ENCODE results near the gene WNT4. TPM values are rescaled to one million over a fixed set of nuclear protein-coding genes. Genes with fewer than 3 reads are reported as not detected.

Gene WNT4
- total RNA-seq, 1 experiment from 2014 or later, result 0.70 TPM

DNA sequence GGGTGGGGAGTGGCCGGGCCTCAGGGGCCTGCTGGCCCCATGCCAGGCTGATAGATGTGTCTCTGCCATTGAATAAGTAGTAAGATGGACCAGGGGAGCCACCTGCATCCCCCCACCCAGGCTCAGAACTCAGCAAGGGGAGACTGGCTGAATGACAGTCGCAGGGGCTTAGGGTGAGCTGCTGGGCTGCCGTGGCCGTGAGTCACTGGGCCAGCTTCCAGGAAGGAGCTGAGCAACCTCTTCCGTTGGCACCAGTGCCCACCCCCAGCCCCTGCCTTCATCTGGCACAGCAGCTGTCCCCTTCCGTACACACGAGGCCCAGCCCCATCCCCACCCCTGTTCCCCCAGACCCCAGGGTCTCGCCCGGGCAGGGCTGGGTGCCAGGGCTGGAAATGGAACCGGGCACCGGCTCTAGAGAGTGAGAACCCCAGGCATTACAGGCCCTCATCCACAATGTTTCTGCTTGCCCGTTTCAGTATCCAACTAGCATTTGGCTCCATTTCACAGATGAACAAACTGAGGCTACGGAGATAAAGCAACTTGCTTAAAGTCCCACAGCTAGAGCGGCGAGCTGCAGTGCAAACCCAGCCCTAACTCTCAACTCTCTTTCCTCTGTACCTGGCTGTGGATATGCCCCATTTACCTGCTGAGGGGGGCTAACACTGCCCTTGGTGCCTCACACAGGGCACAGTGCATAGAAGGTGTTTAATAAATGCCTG lies 10.2 kb downstream of the WNT4 start (continued):
- TF ChIP-seq, protein P1, sequence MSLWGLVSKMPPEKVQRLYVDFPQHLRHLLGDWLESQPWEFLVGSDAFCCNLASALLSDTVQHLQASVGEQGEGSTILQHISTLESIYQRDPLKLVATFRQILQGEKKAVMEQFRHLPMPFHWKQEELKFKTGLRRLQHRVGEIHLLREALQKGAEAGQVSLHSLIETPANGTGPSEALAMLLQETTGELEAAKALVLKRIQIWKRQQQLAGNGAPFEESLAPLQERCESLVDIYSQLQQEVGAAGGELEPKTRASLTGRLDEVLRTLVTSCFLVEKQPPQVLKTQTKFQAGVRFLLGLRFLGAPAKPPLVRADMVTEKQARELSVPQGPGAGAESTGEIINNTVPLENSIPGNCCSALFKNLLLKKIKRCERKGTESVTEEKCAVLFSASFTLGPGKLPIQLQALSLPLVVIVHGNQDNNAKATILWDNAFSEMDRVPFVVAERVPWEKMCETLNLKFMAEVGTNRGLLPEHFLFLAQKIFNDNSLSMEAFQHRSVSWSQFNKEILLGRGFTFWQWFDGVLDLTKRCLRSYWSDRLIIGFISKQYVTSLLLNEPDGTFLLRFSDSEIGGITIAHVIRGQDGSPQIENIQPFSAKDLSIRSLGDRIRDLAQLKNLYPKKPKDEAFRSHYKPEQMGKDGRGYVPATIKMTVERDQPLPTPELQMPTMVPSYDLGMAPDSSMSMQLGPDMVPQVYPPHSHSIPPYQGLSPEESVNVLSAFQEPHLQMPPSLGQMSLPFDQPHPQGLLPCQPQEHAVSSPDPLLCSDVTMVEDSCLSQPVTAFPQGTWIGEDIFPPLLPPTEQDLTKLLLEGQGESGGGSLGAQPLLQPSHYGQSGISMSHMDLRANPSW (CRISPR knock-in tag; conservative IDR thresholded peaks at IDR 0.05; ENCODE audit: low read depth), result no peak
- no peak for TF ChIP-seq ZNF121 (CRISPR knock-in tag; IDR thresholded peaks at IDR 0.05)
- TF ChIP-seq, protein P2, sequence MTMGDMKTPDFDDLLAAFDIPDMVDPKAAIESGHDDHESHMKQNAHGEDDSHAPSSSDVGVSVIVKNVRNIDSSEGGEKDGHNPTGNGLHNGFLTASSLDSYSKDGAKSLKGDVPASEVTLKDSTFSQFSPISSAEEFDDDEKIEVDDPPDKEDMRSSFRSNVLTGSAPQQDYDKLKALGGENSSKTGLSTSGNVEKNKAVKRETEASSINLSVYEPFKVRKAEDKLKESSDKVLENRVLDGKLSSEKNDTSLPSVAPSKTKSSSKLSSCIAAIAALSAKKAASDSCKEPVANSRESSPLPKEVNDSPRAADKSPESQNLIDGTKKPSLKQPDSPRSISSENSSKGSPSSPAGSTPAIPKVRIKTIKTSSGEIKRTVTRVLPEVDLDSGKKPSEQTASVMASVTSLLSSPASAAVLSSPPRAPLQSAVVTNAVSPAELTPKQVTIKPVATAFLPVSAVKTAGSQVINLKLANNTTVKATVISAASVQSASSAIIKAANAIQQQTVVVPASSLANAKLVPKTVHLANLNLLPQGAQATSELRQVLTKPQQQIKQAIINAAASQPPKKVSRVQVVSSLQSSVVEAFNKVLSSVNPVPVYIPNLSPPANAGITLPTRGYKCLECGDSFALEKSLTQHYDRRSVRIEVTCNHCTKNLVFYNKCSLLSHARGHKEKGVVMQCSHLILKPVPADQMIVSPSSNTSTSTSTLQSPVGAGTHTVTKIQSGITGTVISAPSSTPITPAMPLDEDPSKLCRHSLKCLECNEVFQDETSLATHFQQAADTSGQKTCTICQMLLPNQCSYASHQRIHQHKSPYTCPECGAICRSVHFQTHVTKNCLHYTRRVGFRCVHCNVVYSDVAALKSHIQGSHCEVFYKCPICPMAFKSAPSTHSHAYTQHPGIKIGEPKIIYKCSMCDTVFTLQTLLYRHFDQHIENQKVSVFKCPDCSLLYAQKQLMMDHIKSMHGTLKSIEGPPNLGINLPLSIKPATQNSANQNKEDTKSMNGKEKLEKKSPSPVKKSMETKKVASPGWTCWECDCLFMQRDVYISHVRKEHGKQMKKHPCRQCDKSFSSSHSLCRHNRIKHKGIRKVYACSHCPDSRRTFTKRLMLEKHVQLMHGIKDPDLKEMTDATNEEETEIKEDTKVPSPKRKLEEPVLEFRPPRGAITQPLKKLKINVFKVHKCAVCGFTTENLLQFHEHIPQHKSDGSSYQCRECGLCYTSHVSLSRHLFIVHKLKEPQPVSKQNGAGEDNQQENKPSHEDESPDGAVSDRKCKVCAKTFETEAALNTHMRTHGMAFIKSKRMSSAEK (CRISPR knock-in tag; IDR thresholded peaks at IDR 0.05; ENCODE audit: borderline replicate concordance), result no peak
- TF ChIP-seq, protein P3, sequence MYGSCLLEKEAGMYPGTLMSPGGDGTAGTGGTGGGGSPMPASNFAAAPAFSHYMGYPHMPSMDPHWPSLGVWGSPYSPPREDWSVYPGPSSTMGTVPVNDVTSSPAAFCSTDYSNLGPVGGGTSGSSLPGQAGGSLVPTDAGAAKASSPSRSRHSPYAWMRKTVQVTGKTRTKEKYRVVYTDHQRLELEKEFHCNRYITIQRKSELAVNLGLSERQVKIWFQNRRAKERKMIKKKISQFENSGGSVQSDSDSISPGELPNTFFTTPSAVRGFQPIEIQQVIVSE (CRISPR knock-in tag; IDR thresholded peaks at IDR 0.05; ENCODE audit: borderline replicate concordance), result no peak

DNA sequence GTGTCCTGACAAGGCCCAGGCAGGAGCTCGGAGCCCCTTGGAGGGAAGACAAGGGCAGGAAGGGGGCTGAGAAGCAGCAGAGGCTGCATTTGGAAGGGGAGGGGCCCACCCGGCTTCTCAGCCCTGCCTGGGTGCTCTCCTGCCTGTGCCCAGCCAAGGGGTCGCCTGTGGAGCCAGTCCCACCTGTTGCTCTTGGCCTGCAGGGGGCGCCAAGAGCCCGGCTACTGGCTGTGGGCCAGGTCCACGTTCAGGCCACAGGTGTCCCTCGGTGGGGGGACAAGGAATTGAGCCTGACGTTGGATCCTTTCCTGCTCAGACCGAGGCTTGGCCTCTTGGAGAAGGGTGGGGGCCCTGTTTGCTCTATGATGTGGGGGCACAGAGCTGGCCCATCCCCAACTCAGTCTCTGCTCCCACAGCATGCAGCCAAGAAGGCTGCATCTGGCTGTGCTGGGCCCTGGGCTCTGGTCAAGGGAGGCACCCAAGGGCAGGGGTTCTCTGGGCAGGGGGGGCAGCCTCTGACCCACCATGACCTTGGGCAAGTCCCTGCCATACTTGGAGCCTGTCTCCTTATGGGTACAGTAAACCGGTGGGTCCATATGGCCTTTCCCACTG lies 10.9 kb downstream of the WNT4 start:
- POLR2A ChIA-PET, result interaction anchor here (0.8 kb wide), 1 partner anchor 17 kb away, joined by 3 read pairs; no protein-coding TSS in a partner anchor
- Mint-ChIP-seq H3K4me3 (no peak overlapping the region), H3K9me3 (no peaks in the 10 kb centered on the region), H3K36me3 (no peaks in the 10 kb centered on the region), H3K27ac (no peak overlapping the region), H3K4me1 (peaks cover 14% of the 10 kb centered on the region), H3K27me3 (ENCODE audit: low read depth) (no peaks in the 10 kb centered on the region)
- DNase-seq (ENCODE audit: low spot score) (peak; percentile 85), ATAC-seq (peak; percentile 83)
- CTCF ChIA-PET, result interaction anchor here (1.1 to 4.2 kb wide), 6 partner anchors 11 to 285 kb away, joined by 3 to 36 read pairs (median 4); partner anchors contain the start of gene WNT4
- TF ChIP-seq, protein P4, sequence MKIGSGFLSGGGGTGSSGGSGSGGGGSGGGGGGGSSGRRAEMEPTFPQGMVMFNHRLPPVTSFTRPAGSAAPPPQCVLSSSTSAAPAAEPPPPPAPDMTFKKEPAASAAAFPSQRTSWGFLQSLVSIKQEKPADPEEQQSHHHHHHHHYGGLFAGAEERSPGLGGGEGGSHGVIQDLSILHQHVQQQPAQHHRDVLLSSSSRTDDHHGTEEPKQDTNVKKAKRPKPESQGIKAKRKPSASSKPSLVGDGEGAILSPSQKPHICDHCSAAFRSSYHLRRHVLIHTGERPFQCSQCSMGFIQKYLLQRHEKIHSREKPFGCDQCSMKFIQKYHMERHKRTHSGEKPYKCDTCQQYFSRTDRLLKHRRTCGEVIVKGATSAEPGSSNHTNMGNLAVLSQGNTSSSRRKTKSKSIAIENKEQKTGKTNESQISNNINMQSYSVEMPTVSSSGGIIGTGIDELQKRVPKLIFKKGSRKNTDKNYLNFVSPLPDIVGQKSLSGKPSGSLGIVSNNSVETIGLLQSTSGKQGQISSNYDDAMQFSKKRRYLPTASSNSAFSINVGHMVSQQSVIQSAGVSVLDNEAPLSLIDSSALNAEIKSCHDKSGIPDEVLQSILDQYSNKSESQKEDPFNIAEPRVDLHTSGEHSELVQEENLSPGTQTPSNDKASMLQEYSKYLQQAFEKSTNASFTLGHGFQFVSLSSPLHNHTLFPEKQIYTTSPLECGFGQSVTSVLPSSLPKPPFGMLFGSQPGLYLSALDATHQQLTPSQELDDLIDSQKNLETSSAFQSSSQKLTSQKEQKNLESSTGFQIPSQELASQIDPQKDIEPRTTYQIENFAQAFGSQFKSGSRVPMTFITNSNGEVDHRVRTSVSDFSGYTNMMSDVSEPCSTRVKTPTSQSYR (CRISPR knock-in tag; IDR thresholded peaks at IDR 0.05), result no peak
- TF ChIP-seq FOXJ3 (CRISPR knock-in tag; IDR thresholded peaks at IDR 0.05; ENCODE audit: borderline replicate concordance) (no peak), ZNF423 (CRISPR knock-in tag; IDR thresholded peaks at IDR 0.05) (peak; percentile 14; the same call in 1 of the 2 replicates), FOXP1 (CRISPR knock-in tag; IDR thresholded peaks at IDR 0.05; ENCODE audit: borderline replicate concordance) (no peak), SOX15 (CRISPR knock-in tag; IDR thresholded peaks at IDR 0.05) (no peak), RORB (CRISPR knock-in tag; IDR thresholded peaks at IDR 0.05) (no peak), GRHL2 (CRISPR knock-in tag; IDR thresholded peaks at IDR 0.05; ENCODE audit: insufficient replicate concordance, severe bottlenecking) (no peak), ZNF121 (CRISPR knock-in tag; IDR thresholded peaks at IDR 0.05) (no peak), JUN (CRISPR knock-in tag; IDR thresholded peaks at IDR 0.05) (no peak)
- TF ChIP-seq, protein P5, sequence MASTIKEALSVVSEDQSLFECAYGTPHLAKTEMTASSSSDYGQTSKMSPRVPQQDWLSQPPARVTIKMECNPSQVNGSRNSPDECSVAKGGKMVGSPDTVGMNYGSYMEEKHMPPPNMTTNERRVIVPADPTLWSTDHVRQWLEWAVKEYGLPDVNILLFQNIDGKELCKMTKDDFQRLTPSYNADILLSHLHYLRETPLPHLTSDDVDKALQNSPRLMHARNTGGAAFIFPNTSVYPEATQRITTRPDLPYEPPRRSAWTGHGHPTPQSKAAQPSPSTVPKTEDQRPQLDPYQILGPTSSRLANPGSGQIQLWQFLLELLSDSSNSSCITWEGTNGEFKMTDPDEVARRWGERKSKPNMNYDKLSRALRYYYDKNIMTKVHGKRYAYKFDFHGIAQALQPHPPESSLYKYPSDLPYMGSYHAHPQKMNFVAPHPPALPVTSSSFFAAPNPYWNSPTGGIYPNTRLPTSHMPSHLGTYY (CRISPR knock-in tag; IDR thresholded peaks at IDR 0.05), result no peak
- TF ChIP-seq, protein P6, sequence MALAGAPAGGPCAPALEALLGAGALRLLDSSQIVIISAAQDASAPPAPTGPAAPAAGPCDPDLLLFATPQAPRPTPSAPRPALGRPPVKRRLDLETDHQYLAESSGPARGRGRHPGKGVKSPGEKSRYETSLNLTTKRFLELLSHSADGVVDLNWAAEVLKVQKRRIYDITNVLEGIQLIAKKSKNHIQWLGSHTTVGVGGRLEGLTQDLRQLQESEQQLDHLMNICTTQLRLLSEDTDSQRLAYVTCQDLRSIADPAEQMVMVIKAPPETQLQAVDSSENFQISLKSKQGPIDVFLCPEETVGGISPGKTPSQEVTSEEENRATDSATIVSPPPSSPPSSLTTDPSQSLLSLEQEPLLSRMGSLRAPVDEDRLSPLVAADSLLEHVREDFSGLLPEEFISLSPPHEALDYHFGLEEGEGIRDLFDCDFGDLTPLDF (CRISPR knock-in tag; IDR thresholded peaks at IDR 0.05), result no peak
- TF ChIP-seq, protein P7, sequence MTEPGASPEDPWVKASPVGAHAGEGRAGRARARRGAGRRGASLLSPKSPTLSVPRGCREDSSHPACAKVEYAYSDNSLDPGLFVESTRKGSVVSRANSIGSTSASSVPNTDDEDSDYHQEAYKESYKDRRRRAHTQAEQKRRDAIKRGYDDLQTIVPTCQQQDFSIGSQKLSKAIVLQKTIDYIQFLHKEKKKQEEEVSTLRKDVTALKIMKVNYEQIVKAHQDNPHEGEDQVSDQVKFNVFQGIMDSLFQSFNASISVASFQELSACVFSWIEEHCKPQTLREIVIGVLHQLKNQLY (CRISPR knock-in tag; IDR thresholded peaks at IDR 0.05), result no peak
- TF ChIP-seq, protein P8, sequence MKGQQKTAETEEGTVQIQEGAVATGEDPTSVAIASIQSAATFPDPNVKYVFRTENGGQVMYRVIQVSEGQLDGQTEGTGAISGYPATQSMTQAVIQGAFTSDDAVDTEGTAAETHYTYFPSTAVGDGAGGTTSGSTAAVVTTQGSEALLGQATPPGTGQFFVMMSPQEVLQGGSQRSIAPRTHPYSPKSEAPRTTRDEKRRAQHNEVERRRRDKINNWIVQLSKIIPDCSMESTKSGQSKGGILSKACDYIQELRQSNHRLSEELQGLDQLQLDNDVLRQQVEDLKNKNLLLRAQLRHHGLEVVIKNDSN (CRISPR knock-in tag; IDR thresholded peaks at IDR 0.05), result no peak
- TF ChIP-seq, protein P9, sequence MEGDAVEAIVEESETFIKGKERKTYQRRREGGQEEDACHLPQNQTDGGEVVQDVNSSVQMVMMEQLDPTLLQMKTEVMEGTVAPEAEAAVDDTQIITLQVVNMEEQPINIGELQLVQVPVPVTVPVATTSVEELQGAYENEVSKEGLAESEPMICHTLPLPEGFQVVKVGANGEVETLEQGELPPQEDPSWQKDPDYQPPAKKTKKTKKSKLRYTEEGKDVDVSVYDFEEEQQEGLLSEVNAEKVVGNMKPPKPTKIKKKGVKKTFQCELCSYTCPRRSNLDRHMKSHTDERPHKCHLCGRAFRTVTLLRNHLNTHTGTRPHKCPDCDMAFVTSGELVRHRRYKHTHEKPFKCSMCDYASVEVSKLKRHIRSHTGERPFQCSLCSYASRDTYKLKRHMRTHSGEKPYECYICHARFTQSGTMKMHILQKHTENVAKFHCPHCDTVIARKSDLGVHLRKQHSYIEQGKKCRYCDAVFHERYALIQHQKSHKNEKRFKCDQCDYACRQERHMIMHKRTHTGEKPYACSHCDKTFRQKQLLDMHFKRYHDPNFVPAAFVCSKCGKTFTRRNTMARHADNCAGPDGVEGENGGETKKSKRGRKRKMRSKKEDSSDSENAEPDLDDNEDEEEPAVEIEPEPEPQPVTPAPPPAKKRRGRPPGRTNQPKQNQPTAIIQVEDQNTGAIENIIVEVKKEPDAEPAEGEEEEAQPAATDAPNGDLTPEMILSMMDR (IDR thresholded peaks at IDR 0.05), result peak; percentile 94

Data from WTC11 (cell line).